Iris pigment epithelial cell (primary cell): ENCODE data around the gene DDX27.
A peak's percentile ranks its signal among the peaks of the same experiment; 100 is the strongest.
"Not testable (repeated sequence)": the region's sequence is repeated elsewhere in the genome, so short reads cannot be mapped to it uniquely, and the experiment has no call there.

ENCODE experiments used
- DNase-seq: peaks from one replicate; pipeline ENCODE4 v3.0.0-alpha.2; 2011; ENCODE audit warnings: low read depth

The DDX27 gene

GRCh38 chr20:49219091-49219923, at the start of gene DDX27:
DDX27 (plus strand) TSS chr20:49219416; CDS start chr20:49219449, 33 bp downstream.
- peak; percentile 98 for DNase-seq

DNA sequence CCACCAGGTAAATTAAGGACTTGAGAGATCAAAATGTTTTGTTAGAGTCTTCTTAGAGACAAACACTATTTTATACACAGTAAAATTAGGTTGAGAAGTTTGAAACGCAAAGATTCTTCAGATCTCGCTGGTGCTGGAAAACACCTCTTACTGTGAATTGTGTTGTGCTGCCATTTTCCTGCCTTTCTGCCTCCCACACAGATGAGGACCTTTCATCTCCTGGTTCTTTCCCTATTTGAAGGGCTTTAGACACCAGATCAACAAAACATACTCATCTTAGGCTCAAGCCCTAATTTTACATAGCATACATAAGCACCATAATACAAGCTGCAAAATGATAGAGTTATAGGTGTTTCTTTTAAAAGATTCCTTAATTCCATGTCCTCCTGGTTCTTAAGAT, 49.7 kb upstream of the DDX27 start:
- no peak for DNase-seq

- DNase-seq = no peak
Observed at GRCh38 chr20:49170714-49171113, 48.5 kb upstream of the DDX27 start.

GRCh38 chr20:49171909-49172308, 47.3 kb upstream of the DDX27 start:
- no peak for DNase-seq

DNA sequence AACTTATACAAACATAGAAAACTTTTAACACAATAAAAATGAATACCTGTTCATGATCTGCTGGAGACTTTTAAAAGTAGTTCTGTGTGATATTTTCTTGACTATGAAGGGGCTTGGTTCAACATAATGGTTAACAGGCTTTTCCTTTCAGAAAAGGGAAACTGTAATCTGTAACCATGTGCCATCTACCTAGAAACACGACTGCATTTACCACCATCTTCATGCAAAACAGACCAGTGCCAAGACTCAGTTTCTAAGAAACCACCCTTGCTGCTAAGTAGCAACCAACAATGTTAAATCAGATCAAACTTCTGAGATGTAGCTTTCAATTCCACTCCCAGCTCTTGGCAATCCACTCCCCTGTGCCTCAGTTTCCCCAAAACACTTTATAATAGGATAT, 46.8 kb upstream of the DDX27 start:
- DNase-seq = no peak

DNA sequence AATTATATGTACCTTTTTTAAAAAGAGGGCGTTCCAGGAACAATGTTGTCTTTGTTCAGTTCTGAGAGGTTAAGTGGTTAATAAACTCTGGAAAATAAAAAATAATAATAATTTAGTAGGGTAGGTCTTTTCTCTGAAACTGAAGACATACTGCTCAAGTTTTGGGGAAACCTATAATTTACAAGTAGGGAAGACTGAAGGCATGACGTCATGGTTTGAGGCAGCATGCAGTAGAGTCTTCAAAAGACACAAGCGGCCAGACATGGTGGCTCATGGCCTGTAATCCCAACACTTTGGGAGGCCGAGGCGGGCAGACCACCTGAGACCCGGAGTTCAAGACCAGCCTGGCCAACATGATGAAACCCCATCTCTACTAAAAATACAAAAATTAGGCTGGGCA, 45.0 kb upstream of the DDX27 start:
- DNase-seq = no peak

DNA sequence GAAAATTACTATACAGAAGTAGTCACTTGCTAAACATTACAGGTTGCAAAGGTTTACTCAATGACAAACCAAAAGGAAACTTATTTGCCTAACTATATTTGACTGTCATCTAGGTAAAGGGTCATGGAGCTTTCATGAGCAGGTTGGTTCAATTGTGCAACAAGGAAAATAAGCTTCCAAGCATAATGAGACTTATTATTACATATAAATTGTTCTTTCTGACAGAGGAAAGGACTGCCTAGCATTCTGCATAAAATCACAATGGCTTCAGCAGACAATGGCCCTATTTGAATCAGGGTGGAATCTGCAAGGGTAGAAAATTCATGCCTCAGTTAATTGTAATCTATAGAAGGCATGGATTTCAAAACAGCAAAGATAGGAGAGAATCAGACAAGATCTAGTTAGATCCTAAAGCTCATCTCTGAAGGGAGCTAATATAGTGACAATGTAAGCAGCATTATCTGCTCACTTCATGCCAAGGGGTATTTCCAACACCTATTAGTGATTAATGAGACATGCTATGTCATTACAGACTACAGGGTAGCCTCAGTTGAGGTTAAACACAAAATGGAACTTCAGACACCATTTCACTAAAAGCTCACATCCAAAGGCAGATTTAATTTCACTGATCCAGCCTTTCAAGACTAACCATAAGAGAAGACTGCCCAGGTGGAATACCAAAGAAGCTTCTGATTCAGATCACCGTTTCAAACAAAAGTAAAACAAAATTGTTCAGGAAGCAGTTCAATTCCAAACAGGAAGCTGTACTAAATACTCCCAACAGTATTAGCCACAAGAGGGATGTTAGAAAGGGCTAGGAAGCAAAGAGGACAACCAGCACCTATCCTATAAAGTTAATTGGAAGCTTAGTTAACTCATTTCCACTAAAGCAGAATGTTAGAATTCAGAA, 39.6 kb upstream of the DDX27 start:
- no peak for DNase-seq

- no peak for DNase-seq
Observed at GRCh38 chr20:49181265-49181877, 37.8 kb upstream of the DDX27 start.

DNA sequence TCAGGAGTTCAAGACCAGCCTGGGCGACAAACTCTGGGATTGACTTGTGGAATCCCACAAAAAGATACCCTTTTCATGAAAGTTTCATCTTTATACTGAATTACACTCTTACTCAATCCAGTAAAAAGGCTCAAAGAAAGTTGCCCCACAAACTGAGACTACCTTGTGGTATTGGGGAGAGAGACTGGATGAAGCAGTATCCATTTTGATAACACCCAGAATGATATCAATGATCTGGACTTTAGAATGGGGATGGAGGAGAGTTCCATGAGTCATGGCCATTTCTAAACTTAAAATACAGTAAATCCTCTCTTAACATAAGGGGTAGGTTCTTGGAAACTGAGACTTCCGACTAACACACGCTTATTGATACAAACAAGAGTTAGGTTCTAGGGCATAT, 35.8 kb upstream of the DDX27 start:
- DNase-seq = no peak

DNA sequence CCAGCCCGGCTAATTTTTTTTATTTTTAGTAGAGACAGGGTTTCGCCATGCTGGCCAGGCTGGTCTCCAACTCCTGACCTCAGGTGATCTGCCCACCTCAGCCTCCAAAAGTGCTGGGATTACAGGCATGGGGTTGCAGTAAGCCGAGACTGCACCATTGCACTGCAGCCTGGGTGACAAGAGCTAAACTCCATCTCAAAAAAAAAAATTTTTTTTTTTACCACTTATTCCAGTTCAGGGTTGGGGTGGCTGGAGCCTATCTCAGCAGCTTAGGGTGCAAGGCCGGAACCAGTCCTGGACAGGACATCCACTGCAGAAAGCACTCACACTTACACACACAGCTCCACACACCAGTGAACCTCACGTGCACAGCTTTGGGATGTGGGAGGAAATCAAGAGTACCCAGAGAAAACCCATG, 35.1 kb upstream of the DDX27 start:
- not testable (repeated sequence) for DNase-seq

DNA sequence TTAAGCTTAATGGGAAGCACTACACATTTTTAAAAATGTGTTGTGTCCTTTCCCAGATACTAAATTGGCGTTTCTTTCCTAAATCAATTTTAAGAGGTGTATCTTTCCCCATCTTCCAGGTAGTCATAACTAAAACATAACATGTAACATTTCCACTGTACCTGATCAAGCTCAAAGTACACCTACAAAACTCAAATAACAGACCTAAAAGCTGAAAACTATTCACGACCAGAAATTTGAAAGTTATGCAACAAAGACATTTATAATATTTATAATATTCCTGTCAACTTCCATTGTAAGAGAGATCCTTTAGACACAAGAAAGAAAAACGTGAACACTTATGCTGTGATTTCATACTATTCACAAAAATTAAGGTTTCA, 34.5 kb upstream of the DDX27 start:
- no peak for DNase-seq

- DNase-seq = no peak
Observed at GRCh38 chr20:49185071-49185761, 34.0 kb upstream of the DDX27 start.

DNA sequence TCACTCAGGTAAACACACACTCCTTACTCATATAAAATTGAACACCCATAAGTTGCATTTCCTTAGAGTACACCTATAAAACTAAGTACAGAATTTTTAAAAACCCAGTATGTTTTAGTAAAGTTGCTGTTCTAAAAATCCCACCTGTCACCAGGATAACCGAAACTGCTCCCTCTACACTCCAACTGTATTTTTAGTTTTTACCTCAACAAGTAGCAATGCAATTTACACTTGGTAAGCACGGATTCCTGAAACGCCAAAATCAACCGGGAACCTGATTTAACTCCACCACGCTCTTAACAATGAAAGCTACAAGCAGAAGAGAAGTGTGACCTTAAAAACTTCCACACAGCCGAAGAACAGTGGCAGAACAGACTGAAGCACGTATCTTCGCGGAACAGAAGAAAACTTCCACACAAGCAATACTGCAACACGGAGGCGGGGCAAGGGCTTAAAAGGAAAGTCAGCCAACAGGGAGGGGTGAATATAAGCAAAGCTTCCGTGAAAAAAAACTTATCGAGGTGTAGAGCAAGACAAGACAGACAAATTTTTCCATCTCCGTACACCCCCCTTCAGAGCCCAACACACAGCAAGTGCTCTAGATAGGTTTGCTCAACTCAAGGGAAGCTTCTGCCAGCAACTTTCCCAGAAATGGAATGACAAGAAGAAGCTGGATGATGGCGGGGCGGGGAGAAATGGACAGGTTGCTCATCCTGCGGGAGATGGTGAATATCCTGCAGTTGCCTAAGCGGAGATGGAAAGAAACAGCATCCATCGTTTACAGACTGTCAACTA, 32.5 kb upstream of the DDX27 start:
- peak; percentile 78 for DNase-seq

DNA sequence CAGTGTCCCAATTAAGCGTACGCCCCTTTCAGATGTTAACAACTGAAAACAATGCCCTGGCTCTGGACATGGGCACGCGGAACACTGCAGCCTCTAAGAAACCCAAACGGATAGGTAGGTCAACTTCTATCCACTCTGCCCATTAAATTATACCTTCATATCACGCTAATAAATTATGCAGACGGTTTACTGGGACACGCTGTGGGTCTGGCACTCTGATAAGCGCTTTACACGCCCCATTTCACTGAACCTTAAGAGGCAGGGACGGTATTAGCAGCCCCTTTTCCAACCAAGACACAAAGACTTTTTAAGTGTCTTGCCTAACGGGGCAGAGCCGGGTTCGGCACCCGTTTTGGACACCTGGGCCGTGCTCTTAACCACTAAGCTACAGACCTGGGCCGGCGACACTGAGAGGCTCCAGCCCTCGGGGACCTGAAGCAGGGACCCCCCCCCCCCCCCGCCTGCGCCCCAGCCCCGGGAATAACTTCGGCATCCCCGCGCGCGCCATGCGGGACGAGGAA, 31.8 kb upstream of the DDX27 start:
- DNase-seq = peak; percentile 18

DNA sequence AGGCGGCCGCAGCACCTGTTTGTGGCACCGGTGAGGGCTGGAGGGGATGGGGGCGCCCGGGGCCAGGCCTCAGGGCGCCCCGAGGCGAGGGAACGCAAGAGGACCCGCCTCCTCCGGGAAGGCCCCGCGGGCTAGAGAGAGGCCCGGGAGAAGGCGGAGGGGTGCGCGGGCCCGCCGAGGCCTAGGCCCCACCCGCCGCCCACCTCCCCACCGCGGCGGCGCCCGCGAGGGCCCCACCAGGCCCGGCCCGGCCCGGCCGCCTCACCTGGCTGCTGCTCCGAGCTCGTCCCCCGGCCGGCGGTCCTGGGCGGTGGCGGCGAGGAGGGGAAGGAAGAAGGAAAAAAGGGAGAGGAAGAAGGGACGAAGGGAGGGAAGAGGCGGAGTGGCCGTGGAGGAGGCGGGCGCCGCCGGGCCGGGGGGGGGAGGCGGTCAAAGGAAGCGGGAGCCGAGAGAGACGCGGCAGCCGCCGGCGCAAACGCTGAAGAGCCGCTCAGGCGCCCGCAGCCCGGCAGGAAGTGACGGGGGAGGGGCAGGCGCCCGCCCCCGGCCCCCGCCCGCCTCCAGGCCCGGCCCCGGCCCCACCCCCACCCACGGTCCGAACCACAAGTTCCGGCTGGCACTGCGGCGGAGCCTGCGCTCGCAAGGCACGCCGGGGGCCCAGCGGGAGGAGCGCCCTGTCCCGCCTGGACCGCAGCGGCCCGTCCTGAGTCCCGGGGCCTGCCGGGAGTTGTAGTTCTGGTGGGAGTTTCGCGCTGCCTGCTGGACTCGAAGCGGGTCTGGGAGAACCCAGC, 31.2 kb upstream of the DDX27 start, which contains the start of gene STAU1:
Gene STAU1 (minus strand): TSS at position 484 of the 791 bp plus-strand sequence. CDS start 22,133 bp downstream, outside the sequence.
- peak; percentile 96 for DNase-seq

DNA sequence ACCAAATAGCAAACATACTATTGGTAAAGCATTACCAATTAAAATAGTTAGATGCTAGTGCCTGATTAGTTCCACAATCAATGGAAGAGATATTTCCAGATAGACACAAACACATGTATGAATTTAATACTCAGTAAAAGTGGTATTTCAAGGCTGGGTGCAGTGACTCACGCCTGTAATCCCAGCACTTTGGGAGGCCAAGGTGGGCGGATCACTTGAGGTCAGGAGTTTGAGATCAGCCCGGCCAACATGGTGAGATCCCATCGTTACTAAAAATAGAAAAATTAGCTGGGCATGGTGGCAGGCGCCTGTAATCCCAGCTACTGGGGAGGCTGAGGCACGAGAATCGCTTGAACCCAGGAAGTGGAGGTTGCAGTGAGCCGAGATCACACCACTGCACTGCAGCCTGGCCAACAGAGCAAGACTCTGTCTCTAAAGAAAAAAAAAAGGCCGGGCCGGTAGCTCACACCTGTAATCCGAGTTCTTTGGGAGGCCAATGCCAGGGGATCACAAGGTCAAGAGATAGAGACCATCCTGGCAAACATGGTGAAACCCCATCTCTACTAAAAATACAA, 26.2 kb upstream of the DDX27 start:
- DNase-seq = not testable (repeated sequence)

GRCh38 chr20:49199729-49200293, 19.4 kb upstream of the DDX27 start:
- no peak for DNase-seq

- DNase-seq = no peak
Observed at GRCh38 chr20:49203011-49203410, 16.2 kb upstream of the DDX27 start.

DNA sequence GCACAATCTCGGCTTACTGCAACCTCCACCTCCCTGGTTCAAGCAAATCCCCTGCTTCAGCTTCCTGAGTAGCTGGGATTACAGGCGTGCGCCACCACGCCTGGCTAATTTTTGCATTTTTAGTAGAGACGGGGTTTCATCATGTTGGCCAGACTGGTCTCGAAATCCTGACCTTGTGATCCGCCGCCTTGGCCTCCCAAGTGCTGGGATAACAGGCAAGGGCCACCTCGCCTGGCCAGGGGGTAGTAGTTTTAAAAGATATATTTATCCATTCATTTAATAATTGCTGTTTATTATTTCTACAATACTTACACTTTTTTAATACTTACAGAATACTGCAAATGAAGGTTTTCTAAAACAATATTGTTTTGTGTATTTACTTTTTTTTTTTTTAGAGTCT, 15.5 kb upstream of the DDX27 start:
- DNase-seq = no peak
